Trophoblast cell (in vitro differentiated cells and primary cell): Measurements from ENCODE around the gene ST14.
"Not testable (repeated sequence)": the region's sequence is repeated elsewhere in the genome, so short reads cannot be mapped to it uniquely, and the experiment has no call there.

Experiments used
- DNase-seq, 2 donors: peaks; one replicate each; pipeline ENCODE4 v3.0.0-alpha.2; 2016
- H2AFZ ChIP-seq: 2 replicates; pipeline ENCODE4 v1.6.1; 2013; ENCODE audit warnings: low read length, moderate library complexity, mild to moderate bottlenecking; ENCODE audit not compliant: insufficient read depth, poor library complexity
- H2AK5ac ChIP-seq: 2 replicates; pipeline ENCODE4 v1.6.1; 2013; ENCODE audit warnings: mild to moderate bottlenecking, low read length
- H2BK120ac ChIP-seq: 2 replicates; pipeline ENCODE4 v1.6.1; 2013; ENCODE audit warnings: low read length, mild to moderate bottlenecking, moderate library complexity; ENCODE audit not compliant: insufficient read depth, poor library complexity
- H2BK12ac ChIP-seq: 2 replicates; pipeline ENCODE4 v1.6.1; 2013; ENCODE audit warnings: mild to moderate bottlenecking, low read length, moderate library complexity
- H2BK5ac ChIP-seq: 2 replicates; pipeline ENCODE4 v1.6.1; 2013; ENCODE audit warnings: low read length, low read depth, moderate library complexity, mild to moderate bottlenecking; ENCODE audit not compliant: poor library complexity
- H3K14ac ChIP-seq: 2 replicates; pipeline ENCODE4 v1.6.1; 2013; ENCODE audit warnings: mild to moderate bottlenecking, low read length
- H3K18ac ChIP-seq: 2 replicates; pipeline ENCODE4 v1.6.1; 2013; ENCODE audit warnings: mild to moderate bottlenecking, low read length
- H3K23ac ChIP-seq: 2 replicates; pipeline ENCODE4 v1.6.1; 2013; ENCODE audit warnings: low read length
- H3K27ac ChIP-seq: 2 replicates; pipeline ENCODE4 v1.5.1; 2013; ENCODE audit warnings: low read depth, mild to moderate bottlenecking, inconsistent platforms, low read length, moderate library complexity
- H3K27me3 ChIP-seq: 2 replicates; pipeline ENCODE4 v1.6.1; 2013; ENCODE audit warnings: inconsistent platforms, mild to moderate bottlenecking, low read length, moderate library complexity; ENCODE audit not compliant: insufficient read depth
- H3K36me3 ChIP-seq, 2 experiments: 1 replicate in 1 of 2; 2 replicates in 1 of 2; pipeline ENCODE4 v1.6.1; 2013; ENCODE audit warnings: low read length in 2 of 2, mild to moderate bottlenecking in 2 of 2, moderate library complexity in 1 of 2; ENCODE audit not compliant: insufficient read depth in 2 of 2, control insufficient read depth in 1 of 2
- H3K4ac ChIP-seq: 2 replicates; pipeline ENCODE4 v1.6.1; 2013; ENCODE audit warnings: low read depth, mild to moderate bottlenecking, low read length, moderate library complexity
- H3K4me1 ChIP-seq, 2 experiments: 1 replicate in 1 of 2; 2 replicates in 1 of 2; pipeline ENCODE4 v1.6.1; 2013; ENCODE audit warnings: low read length in 2 of 2, mild to moderate bottlenecking in 2 of 2, moderate library complexity in 1 of 2; ENCODE audit not compliant: insufficient read depth in 2 of 2, control insufficient read depth in 1 of 2
- H3K4me2 ChIP-seq: 2 replicates; pipeline ENCODE4 v1.6.1; 2013; ENCODE audit warnings: inconsistent platforms, mild to moderate bottlenecking, low read length, moderate library complexity
- H3K4me3 ChIP-seq: 2 replicates; pipeline ENCODE4 v1.5.1; 2013; ENCODE audit warnings: mild to moderate bottlenecking, low read depth, low read length, inconsistent platforms
- H3K79me1 ChIP-seq: one replicate; pipeline ENCODE4 v1.6.1; 2013; ENCODE audit warnings: low read length
- H3K79me2 ChIP-seq: 2 replicates; pipeline ENCODE4 v1.6.1; 2013; ENCODE audit warnings: low read length, mild to moderate bottlenecking; ENCODE audit not compliant: control insufficient read depth, insufficient read depth, poor library complexity
- H3K9ac ChIP-seq: 2 replicates; pipeline ENCODE4 v1.6.1; 2013; ENCODE audit warnings: mild to moderate bottlenecking, low read length
- H3K9me3 ChIP-seq: 2 replicates; pipeline ENCODE4 v1.6.1; 2013; ENCODE audit warnings: low read depth, mild to moderate bottlenecking, control low read depth, inconsistent platforms, low read length; ENCODE audit not compliant: insufficient read depth
- H4K12ac ChIP-seq: 2 replicates; pipeline ENCODE4 v1.6.1; 2013; ENCODE audit warnings: low read depth, mild to moderate bottlenecking, low read length, moderate library complexity
- H4K8ac ChIP-seq: 2 replicates; pipeline ENCODE4 v1.6.1; 2013; ENCODE audit warnings: low read depth, mild to moderate bottlenecking, low read length, moderate library complexity
- H4K91ac ChIP-seq: one replicate; pipeline ENCODE4 v1.6.1; 2013; ENCODE audit warnings: low read depth, mild to moderate bottlenecking, low read length, moderate library complexity
- WGBS: extraction: QIAGEN DNeasy Blood & Tissue Kit; methylation state at CpG from one replicate; pipeline ENCODE4 v1.1.7; 2013; ENCODE audit warnings: missing lambda C conversion rate; ENCODE audit not compliant: insufficient read length, insufficient coverage; ENCODE audit errors: extremely low coverage; 5-methylcytosine and 5-hydroxymethylcytosine counted together

ST14 gene

DNA sequence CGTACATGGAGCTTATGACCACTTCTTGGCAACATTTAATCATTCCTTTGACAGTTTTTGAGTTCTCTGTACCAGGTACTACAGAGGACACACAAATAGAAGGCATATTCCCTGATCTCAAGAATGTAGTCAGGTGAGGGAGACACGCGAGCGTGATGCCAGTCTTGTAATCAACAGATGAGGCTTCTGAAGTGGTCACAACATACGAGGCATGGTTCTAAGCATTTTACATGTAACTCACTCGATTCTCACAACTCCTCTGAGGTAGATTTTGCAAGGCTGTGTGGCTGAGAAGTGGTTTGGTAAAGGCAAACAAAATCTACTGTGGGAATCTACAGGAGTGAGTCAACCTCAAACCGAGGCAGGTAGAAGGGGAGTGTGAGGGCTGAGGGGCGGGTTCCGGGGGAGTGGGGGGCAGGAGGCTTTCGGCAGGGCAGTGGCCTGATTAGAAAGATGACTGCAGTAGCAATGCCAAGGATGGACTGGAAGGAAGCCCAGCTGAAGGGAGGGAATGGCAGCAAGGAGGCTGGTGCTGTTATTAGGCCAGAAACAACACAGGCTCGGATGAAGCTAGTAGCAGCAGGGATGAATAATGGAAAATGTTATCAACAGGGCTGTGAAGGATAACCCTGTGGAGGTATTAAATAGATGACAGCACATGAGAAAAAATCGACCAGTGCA is 63.8 kb downstream of the ST14 start:
- no peaks in the 10 kb centered on the region for H3K79me1 ChIP-seq
- no peak overlapping the region for H3K4me2 ChIP-seq

DNA sequence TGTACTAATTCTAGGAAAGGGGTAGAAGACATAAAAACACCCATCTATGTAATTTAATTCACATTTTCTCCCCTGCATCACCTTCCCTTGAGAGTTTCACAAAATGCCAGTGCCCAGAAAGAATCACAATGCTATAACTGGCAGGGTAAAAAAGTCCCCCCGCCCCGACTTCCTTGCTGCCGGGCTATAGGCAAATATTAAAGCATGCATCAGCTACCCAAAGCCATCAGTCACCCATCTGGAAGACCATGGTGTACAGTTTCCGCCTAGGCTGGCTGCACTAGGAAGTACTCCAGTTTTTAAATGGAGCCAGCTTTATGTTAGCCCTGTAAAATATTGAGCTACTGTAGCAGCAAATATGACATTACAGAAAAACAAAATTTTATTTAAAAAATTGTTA is 67.8 kb downstream of the ST14 start:
- Histone ChIP-seq H3K27me3 (no peaks in the 10 kb centered on the region), H2BK5ac (no peak overlapping the region), H3K36me3 (no peaks in the 10 kb centered on the region), H3K4me3 (no peak overlapping the region), H4K12ac (no peak overlapping the region), H3K14ac (no peak overlapping the region), H3K27ac (no peak overlapping the region), H4K91ac (no peak overlapping the region), H3K9ac (no peak overlapping the region), H3K4me2 (no peak overlapping the region), H3K9me3 (no peaks in the 10 kb centered on the region), H3K79me2 (no peaks in the 10 kb centered on the region), H2AK5ac (no peak overlapping the region), H3K23ac (no peak overlapping the region), H4K8ac (no peak overlapping the region), H2AFZ (no peak overlapping the region), H3K79me1 (no peaks in the 10 kb centered on the region), H2BK12ac (no peak overlapping the region), H3K4me1 (no peaks in the 10 kb centered on the region), H3K18ac (no peak overlapping the region), H3K4ac (no peak overlapping the region), H2BK120ac (no peak overlapping the region)
- no peak for DNase-seq
- no CpG with 5 or more reads among the region's 4 CpGs for WGBS

More for the DNA sequence above, 63.8 kb downstream of the ST14 start:
- Histone ChIP-seq H3K18ac (no peak overlapping the region), H3K14ac (no peak overlapping the region), H4K12ac (no peak overlapping the region), H3K27me3 (no peaks in the 10 kb centered on the region), H2AK5ac (no peak overlapping the region), H3K79me2 (no peaks in the 10 kb centered on the region), H3K9ac (no peak overlapping the region), H2BK120ac (no peak overlapping the region), H3K4me3 (no peak overlapping the region), H4K8ac (no peak overlapping the region), H2BK5ac (no peak overlapping the region), H3K9me3 (no peaks in the 10 kb centered on the region), H2BK12ac (no peak overlapping the region), H2AFZ (no peak overlapping the region), H3K27ac (no peak overlapping the region), H3K4me1 (no peaks in the 10 kb centered on the region), H3K4ac (no peak overlapping the region), H4K91ac (no peak overlapping the region), H3K23ac (no peak overlapping the region), H3K36me3 (no peaks in the 10 kb centered on the region)
- no CpG with 5 or more reads among the region's 12 CpGs for WGBS
- DNase-seq, result no peak

DNA sequence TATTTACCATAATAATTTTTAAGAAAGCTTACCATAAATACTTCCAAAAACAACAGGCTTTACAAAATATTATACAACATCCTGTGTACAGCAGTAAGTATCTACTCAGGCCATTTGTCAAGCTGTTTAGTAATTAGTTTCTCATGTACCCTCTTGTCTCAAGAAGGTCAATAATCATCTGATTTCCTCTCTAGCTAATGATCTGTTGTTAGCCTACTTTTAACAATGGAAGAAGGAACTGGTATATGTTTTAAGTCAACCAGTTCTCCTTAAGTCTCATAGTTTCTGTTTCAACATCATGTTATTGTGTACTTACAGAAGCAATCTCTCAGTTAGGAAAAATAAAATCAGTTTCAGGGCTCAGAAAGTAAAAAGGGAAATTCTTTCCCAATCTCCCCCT is 73.9 kb downstream of the ST14 start:
- not testable (repeated sequence) for H3K79me2 ChIP-seq, H3K4me1 ChIP-seq, H4K91ac ChIP-seq, H4K12ac ChIP-seq, H3K79me1 ChIP-seq, H2BK120ac ChIP-seq, H3K23ac ChIP-seq, H2BK5ac ChIP-seq, H3K18ac ChIP-seq, H4K8ac ChIP-seq, H3K4me2 ChIP-seq, H3K27me3 ChIP-seq, H3K4ac ChIP-seq, DNase-seq, H2AK5ac ChIP-seq, H3K4me3 ChIP-seq, H3K9ac ChIP-seq, H3K36me3 ChIP-seq, H3K9me3 ChIP-seq, H3K14ac ChIP-seq, H3K27ac ChIP-seq, H2AFZ ChIP-seq, H2BK12ac ChIP-seq

DNA sequence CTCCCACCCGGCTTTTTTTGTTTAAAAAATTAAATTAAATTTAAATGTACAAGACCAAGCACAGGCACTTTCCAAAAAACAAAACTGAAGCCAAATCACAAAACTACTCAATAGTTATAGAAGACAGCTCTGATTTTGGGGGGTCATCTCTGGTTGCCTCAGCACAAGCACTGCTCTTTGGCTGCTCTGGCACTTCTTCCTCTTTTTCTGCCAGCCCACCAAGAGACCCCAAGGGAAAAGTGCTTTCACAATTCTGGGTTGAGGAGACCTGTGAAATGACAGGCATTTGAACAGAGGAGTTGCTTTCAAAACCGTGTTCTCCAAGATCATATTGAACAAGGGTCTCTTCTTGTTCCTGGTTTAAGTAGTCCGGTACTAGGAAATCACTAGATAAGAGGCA is 74.3 kb downstream of the ST14 start:
- WGBS, result no CpG with 5 or more reads among the region's 3 CpGs
- H2AK5ac ChIP-seq, H4K12ac ChIP-seq, H3K14ac ChIP-seq, H3K79me2 ChIP-seq, H2BK120ac ChIP-seq, DNase-seq, H3K4me1 ChIP-seq, H3K9ac ChIP-seq, H3K4me3 ChIP-seq, H2BK12ac ChIP-seq, H4K91ac ChIP-seq, H3K27ac ChIP-seq, H2AFZ ChIP-seq, H3K9me3 ChIP-seq, H3K23ac ChIP-seq, H3K4ac ChIP-seq, H3K4me2 ChIP-seq, H3K27me3 ChIP-seq, H4K8ac ChIP-seq, H2BK5ac ChIP-seq, H3K36me3 ChIP-seq, H3K79me1 ChIP-seq, H3K18ac ChIP-seq: not testable (repeated sequence)
